Cardiac ventricle fibroblast (primary cell): ENCODE data around the gene CADPS. TPM values are rescaled to one million over a fixed set of nuclear protein-coding genes. Genes with fewer than 3 reads are reported as not detected.

ENCODE experiments used
- total RNA-seq: library from RNA; depleted of rRNA; stranded (reverse); fragments of >200 nt; gene quantifications from 2 replicates; pipeline ENCODE4 v1.2.3, GENCODE V29; 2015

The CADPS gene
- not detected in 2 replicates for total RNA-seq

GRCh38 chr3:62874711-62875557, at the start of gene CADPS:
CADPS (minus strand) TSS chr3:62875416; CDS start chr3:62875029, 387 bp downstream.

GRCh38 chr3:62373215-62373614, 502.0 kb downstream of the CADPS start, which contains the start of gene FEZF2:
FEZF2 (minus strand) TSS chr3:62373550; CDS start chr3:62372868, 682 bp downstream.

